HG03354 (cell line): ENCODE data around the gene CIDEB.
"Not testable (repeated sequence)": the region's sequence is repeated elsewhere in the genome, so short reads cannot be mapped to it uniquely, and the experiment has no call there.

Experiments
- ATAC-seq: cut with Tn5 transposase; IDR thresholded peaks from one replicate; pipeline ENCODE4 v1.9.1; 2021; ENCODE audit warnings: mild to moderate bottlenecking; ENCODE audit not compliant: unreplicated experiment, poor library complexity, severe bottlenecking

CIDEB gene

DNA sequence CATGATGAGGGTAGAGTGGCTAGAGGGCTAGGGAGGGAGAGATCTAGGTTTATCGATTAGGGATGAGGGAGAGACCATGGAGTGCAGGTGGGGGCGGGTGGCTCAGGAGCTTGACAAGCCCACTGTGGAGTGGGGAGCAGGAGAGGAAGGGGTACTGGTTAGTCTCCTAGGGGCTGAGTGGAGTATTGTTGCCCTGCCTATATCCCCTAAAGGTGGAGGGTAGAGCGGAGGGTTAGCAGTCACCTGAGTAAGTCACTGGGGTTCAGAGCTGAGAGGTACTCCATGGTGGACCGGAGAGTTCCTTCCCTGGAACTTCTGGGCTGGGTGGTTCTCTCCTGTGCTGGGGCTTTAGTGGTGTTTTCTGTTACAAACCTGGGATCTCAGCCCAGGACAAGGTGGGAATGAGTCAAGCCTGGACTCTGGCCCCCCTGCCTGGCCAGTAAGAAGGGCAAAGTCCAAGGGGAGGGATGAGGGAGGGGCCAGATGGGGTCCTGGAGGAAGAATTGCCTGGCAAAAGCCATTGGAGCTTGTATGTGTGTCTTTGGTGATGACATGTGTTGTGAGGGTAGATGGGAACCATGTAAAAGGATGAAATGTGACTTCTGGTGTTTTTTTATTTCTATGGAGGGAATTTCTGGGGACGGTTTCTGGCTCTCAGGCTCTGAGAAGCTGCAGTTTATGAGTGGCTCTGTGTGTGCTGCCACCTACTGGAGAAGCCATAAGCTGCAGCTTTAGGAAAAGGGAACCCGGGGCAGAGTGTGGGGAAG, at the start of gene CIDEB:
TSS of gene CIDEB (minus strand) at position 403 of the 767 bp plus-strand sequence. CDS start at position 284, 119 bp downstream.
- ATAC-seq = peak; percentile 23

DNA sequence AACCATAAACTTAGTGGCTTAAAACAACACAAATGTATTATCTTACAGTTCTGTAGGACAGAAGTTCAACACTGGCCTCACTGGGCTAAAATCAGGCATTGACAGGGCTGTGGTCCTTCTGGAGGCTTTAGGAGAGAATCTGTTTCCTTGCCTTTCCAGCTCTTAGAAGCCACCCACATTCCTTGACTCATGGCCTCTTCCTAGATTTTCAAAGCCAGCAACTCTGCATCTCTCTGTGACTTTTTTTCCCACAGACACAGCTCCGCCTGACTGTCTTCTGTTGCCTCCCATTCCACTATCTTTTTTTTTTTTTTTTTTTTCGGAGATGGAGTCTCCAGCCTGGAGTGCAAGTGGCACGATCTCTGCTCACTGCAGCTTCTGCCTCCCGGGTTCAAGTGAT, 48.4 kb upstream of the CIDEB start:
- no peak for ATAC-seq

DNA sequence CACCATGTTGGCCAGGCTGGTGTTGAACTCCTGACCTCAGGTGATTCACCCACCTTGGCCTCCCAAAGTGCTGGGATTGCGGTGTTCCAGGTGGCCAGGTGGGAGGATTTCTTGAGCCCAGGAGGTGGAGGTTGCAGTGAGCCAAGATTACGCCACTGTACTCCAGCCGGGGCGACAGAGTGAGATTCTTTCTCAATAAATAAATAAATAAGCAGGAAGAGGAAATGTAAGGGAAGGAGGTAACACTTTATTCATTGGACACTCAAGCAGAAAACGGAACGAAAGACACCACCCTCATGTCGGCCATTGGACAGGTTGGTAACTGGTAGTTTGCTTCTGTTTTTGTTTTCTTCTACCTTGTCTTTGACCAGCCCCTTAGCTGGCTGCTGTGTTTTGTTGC, 47.2 kb upstream of the CIDEB start:
- ATAC-seq = no peak

GRCh38 chr14:24354482-24354825, 46.7 kb upstream of the CIDEB start:
- not testable (repeated sequence) for ATAC-seq

DNA sequence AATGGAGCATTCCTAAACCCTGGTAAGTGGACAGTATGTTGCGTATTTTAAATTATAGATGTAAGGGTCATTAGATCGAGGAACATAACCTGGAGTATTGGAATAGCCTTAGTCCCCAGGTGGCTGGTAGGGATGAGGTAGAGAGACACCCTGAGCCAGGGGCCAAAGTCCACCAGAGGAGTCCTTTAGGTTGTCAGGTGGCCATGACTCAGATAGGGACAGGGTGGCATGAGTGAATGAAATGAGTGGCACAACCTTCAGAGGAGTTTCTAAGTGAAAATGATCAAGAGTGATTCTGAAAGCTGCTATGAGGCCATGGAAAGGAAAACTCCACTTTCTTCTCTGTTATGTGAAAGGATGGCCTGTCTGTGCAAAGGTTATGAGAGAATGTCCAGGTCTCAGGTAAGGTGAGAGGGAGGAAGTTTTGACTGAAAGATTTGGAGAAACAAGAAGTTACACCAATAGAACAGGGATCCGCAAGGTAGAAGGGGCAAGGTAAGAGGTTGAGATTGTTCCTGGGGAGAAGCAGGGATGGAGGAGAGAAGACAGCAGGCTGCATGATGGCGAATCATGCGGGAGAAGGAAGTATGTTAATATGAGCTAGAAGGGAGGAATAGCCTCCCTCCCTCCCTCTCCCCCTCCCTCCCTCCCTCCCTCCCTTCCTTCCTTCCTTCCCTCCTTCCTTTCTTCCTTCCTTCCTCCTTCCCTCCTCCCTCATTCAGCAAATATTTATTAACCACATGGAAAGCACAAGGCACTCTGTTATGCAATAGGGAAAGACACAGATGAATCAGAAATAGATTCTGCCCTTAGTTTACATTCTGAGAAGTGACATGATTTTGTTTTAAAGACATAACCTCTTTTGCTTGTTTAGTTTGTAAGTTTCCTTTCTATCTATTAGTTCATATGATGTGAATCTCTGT, 46.0 kb upstream of the CIDEB start:
- no peak for ATAC-seq

- no peak for ATAC-seq
These were observed 43.7 kb upstream of the CIDEB start for GRCh38 chr14:24351517-24351916.

GRCh38 chr14:24349742-24350141, 42.0 kb upstream of the CIDEB start:
- no peak for ATAC-seq

DNA sequence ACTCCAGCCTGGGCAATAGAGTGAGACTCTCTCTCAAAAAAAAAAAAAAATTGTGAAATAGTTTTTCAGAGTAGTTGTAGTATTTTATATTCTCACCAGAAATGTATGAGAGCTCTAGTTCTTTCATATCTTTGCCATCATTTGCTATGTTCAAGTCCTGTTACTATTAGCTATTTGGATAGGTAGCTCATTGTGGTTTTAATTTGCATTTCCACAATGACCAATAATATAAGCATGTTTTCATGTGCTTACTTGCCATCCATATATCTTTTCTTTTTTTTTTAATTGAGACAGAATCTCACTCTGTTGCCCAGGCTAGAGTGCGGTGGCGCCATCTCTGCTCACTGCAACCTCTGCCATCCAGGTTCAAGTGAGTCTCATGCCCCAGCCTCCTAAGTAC, 40.4 kb upstream of the CIDEB start:
- ATAC-seq = no peak

DNA sequence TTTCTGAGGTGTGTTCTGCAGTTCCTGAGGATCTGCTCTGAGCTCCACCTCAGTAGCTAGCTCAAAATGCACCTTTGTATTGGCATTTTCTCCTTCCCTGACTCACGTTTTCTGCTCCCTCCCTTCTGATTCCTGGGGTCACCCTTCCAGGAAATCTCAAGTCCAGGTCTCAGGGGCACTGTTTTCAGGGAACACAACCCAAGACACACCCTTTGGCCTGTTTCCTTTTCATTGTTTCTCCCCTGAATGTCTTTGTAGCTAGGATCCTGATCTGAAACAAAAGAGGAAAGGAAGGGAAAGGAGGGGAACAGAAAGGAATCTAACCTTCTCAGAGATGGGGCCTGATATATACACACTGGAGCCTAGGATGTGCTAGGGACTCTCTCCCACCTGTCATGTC, 39.4 kb upstream of the CIDEB start:
- no peak for ATAC-seq

DNA sequence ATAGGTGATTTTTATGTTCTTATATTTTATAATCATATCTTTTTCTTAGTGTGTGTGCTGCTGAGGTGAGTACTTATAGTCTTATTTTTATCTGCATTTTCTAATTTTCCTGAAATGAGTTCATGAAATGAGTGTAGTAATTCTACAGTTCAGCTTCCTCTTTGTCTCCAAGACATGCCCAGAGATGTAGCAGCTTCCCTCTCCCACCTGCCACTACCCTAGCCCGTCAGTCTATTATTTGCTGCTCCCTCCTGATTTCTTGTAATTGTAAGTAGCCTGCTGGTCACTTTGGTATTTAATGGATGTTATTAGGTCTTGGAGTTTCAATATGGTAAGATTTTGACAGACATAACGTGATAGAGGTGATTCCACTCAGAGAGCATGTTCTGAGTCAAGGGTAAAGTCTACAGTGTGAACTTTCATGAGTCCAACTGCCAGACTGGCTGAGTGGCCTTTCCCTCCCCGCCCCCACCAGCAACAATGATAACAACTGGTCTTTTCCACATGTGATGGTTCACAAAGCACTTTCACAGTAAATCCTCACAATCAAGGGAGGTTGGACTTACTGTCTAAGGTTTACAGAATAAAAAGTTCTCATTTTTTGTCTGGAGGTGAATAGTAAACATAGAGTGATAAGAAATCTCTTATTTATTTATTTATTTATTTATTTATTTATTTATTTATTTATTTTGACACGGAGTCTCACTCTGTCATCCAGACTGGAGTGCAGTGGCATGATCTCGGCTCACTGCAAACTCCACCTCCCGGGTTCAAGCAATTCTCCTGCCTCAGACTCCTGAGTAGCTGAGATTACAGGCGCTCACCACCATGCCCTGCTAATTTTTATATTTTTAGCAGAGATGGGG, 36.3 kb upstream of the CIDEB start:
- no peak for ATAC-seq

DNA sequence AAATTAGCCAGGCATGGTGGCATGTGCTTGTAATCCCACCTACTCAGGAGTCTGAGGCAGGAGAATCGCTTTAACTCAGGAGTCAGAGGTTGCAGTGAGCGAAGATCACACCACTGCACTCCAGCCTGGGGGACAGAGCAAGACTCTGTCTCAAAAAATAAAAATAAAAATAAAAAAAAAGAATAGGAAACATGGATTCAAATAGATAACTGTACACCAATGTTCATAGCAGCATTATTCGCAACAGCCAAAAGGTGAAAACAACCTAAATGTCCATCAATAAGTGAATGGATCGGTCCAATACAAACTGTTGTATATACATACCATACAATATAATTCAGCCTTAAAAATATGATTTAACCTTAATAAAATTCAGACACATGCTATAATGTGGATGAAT, 35.1 kb upstream of the CIDEB start:
- no peak for ATAC-seq

DNA sequence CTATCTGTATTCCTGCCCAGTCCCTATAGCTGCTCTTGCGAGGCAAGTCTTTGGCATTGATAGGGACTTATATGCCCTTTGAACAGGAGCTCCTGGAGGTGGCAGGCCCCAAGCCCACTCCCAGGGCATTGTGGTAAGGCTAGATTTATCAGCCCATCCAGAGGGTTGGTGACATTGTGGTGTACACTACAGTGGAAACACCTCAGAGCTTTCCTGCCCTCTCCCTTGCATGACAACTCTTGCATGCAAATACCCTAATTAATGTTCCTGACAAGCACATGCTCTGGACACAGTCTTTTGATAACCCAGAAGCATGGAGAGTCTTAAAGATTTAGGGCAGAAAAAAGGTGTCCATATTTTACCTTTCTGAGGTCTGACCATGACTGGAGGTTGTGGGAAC, 32.8 kb upstream of the CIDEB start:
- no peak for ATAC-seq

DNA sequence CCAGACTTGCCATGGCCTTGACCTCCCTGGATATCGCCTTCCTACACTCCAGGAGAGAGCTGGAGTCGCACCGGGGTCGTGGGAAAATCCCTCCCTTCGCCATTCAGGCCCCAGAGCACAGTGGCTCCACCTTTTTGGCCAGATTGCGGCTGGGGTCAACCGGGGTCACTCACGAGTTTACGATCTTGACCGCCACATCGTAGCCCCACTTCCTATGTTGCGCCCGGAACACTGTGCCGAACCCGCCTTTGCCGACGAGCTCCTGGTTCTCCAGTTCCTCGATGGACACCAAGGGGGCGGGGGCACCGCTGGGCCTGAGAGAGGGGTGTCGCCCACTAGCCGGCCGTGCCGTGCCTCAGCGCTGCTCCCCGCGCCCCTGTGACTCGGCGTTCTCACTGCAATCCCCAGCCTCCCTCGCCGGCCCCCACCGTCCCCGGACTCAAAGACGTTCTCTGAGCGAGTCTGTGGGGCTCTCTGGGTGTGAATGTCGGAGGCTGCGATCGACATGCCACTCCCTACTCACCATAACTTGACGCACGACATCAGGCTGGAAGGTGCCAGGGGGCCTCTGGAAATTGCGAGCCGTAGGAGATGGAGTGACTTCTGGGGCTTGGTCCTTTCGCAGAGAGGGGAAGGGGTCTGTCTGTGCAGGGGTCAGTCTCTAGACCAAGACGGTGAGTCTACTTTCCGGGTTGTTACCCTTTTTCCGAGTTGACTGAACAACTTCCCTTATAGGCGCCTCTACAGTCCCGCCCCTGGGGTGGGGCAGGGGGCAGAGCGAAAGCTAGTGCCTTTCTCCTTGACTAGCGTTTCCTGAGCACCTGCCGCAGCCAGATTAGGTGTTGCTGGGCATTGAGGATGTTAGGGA, 31.7 kb upstream of the CIDEB start, which contains the start of gene RIPK3:
TSS of gene RIPK3 (minus strand) at position 708 of the 868 bp plus-strand sequence. CDS start at position 543, 165 bp downstream.
- ATAC-seq = peak; percentile 87

DNA sequence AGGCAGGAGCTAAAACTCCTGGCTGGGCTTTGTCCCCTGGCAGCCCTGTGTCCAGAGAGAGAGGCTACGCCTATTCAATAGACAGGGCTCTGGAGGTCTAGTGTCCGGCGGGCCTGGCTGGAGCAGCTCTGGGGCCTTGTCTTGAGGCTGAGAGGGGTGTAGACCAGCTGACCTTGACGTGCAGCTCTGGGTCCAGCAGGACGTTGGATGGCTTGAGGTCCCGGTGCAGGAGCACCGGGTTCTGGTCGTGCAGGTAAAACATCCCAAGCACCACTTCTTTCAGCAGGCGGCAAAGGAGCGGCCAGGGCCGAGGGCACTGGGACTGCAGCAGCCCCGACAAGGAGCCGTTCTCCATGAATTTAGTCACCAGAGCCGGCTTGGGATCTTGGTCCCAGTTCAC, 31.1 kb upstream of the CIDEB start:
- no peak for ATAC-seq

- no peak for ATAC-seq
These were observed 30.0 kb upstream of the CIDEB start for GRCh38 chr14:24337824-24338175.

DNA sequence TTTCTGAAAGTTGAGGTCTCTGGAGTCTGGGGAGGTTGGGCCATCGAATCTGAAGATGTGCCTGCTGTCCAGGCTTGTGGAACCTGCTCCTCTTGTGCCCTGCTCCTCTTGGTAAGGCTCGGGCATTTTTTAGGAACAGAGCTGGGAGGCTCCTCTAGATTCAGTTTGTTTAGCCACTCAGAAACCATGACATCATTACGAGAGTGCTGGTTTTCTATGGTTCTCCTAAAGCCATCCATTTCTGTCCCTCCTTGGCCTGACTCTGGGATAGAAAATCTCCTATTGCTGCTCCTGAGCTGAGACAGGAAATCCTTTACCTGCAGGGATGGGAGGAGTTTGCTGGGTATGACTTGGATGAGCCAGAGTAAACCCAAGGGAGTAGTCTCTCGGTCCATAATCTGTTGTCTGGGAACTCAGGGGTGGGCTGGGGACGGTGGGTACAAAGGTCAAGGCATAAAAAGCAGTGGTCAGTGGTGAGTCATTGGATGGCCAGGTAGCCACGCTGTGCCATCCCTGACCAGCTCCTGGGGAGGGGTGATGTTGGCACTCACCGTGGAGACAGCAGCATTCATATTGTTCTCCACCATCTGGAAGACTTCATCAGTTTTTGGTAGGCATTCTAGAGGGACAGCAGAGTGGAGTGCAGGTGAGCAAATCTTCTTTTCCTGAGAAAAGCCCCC, 29.5 kb upstream of the CIDEB start:
- ATAC-seq = no peak

- ATAC-seq = no peak
These were observed 27.8 kb upstream of the CIDEB start for GRCh38 chr14:24335461-24336171.
